ENCODE results near the gene NLRP2B. TPM values are rescaled to one million over a fixed set of nuclear protein-coding genes. Genes with fewer than 3 reads are reported as not detected.

Gene NLRP2B
- not detected in 2 replicates for total RNA-seq

DNA sequence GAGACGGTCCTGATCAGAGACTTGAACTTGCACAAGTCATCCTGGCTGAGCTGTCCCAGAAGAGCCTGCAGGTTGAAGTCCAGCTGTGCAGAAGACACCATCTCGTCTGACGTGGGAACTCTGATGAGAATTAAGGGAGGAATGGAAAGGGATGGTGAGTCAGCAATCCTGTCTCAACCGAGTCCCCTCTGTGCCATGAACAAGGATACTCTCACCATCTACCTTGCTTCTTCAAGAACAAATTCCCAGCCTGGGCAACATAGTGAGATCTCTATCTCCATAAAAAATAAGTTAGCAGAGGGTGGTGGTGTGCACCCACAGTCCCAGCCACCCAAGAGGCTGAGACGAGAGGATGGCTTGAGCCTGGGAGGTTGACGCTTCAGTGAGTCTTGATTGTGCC lies at the start of gene NLRP2B:
NLRP2B (minus strand) TSS at position 101 of the 400 bp plus-strand sequence.

Other genes with a start within 250 kb of the NLRP2B start
- 4.9 and 10.4 TPM in 2 replicates for gene ZXDB, start 88.2 kb downstream of the NLRP2B start, total RNA-seq
- 1.4 and 3.6 TPM in 2 replicates for gene ZXDA, start 230.2 kb upstream of the NLRP2B start, total RNA-seq